ENCODE data around the gene ZNF385B.

Gene ZNF385B

DNA sequence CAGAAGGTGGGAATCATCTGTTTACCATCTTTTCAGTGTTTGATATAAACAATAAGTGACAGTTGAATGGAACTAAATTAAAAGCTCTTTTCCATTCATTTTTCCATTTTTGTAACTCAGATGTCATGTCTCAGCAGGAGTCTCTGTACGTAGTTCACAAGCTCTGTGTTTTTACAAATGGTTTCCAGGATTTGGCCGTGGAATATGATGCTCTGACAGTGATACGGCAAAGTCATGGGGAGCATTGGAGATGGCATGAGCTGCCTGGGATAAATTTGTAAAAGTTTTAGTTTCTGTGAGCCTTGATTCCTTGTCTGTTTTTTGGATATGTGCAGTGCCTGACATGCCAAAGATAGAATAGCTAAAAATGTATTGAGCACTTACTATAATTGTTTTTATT, 428.7 kb downstream of the ZNF385B start:
- no peak for DNase-seq

DNA sequence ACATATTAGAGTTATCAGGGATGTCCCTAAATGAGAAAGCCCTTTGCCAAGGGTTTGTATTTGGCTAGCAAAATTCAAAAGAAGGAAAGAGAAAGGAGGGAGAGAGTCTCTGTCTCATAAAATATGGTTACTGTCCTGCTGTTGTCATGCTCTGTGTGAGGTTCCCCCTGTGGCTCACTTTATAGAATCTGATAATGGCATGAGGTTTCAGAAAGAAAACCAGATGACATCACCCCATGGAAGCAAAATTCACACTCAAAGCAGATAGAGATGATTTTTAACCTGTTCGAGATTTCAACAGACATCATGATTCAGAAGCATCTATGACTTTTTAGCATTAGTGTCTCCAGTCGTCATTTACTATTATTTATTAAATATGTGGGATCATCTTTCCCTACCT, 431.8 kb downstream of the ZNF385B start:
- DNase-seq: no peak

DNA sequence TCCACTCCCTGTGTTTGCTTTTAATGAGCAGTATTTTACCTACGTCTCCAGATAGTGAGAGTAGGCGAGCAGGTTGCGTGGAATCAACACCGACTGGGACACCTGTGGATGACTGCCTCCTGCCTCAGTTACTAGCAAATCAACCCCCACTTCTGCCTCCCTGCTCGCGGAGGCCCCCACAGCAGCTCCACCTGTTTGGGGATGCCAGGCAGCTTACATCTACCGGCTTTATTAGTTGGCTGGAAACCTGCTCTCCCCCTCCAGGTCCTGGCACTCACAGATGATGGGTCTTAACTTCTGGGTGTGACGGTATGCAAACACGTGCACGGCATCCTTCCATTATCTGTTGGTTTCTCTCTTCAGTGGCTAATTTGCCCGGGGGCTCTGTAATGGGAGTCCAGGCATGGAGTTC, 432.3 kb downstream of the ZNF385B start:
- no peak for DNase-seq

DNA sequence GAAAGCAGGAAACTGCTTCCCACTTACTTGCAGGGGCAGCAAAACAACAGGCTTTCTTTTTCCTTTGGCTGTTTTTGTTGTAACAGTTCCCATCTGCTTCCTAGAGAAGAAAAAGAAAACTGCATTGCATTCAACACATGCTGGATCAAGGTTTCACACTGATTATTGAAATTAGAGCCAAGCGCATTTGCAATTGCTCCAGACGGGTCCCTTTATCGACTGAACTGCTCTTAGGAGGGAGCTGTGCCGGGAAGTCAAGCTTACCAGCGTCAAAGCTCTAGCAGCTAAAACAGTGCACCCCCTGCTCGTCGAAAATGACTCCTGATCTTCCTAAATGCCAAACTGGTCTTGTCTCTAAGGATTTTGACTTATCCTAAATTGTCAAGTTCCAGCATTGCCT, 432.8 kb downstream of the ZNF385B start:
- DNase-seq: no peak

DNA sequence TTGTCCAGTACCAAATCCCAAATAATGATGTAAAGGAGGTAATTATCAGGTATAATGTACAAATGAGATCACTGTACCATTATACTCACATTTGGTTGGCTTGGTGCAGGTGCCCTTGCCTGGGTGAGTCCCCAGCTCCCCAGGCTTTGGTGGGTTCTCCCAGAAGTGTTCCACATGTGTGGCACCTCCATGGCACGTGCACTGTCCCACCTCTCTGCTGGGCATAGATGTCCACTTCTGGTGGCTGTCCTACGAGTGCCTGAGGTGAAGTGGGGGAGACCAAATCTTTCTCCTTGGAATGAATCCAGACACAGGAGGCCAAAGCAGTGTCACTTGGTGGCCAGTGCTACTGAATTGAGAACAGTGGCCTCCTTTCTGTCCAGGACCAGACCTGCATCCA, 434.3 kb downstream of the ZNF385B start:
- no peak for DNase-seq

DNA sequence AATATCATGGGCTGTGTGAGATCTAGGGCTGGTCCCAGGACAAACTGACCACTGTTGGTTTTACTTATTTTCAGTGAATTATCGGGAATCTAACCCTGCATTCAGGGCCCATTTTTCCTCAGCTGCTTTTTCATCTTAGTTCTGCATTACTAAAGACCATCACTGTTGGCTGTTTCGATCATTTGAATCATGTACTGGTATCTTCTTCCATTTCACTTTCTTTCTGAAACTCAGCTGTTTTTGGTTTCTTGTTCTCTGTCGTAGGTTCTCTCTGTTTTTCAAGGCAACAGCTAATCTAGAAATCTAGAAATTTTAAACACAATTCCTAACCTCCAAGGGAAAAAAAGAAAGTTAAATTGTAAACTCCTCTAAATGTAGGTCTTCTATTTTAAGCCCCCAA, 436.8 kb downstream of the ZNF385B start:
- DNase-seq: no peak

DNA sequence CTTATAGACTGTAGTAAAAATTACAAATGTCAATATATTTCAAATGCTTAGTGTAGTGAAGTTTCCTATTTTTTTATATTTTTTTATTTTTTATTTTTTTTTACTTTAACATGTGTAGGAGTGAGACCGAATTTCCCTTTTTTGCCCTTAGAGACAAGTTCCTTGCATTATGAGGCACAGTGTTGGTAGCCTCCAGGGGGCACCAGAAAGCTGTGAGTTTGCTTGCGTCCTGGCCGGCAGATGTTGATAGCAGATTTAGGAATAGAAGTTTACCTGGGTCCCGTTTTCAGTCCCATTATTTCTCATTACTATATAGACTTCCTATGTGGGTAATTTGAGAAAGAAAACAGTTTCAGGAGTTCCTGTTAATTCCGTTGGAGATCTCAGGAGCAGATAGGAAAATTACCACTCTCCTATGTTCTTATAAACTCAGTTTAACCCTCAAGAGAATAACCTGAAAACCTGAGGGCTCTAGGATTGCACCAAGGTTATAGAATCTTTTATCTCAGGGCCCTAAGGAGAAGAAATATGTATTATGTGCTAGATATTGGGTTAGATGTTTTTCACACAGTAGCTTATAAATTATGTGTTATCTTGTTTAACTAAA, 439.3 kb downstream of the ZNF385B start:
- DNase-seq: peak in 1 of 2 experiments; percentile 34

DNA sequence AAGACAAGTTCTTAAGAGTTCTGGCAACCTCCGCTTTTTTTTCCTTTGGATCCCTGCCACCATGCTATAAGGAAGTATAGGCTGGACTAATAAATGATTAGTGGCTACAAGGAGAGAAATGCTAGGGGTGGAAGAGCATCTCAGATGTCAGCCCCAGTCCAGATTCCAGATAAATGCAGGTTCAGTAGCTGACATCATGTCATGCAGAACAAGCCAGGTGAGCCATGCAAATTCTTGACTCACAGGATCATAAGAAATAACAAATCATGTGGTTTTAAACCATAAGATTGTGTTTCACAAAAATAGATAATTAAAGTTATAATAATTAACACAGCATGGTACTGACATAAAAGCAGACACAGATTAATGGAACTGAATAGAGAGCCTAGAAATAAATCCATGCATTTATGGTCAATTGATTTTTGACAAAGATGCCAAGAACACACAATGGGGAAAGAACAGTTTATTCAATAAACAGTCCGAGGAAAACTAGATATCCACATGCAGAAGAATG, 443.9 kb downstream of the ZNF385B start:
- no peak for DNase-seq

DNA sequence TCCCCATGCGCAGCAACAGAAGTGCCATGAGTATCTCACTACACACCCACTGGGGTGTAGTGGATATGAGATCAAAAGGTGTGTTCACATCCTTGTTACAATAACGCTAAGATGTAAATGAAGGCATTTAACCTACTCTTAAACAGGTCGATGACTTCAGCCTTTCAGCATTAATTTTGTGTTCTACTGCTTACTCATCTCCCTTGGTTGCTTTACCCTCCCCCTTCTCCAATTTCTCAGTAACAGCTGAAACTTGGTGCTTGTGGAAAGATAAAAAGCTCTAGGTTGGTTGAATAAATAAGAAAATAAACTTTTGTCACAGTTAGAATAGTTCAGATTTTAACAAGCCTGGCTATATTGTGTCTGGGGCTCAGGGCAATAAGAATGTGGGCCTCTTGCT, 449.3 kb downstream of the ZNF385B start:
- DNase-seq: no peak

DNA sequence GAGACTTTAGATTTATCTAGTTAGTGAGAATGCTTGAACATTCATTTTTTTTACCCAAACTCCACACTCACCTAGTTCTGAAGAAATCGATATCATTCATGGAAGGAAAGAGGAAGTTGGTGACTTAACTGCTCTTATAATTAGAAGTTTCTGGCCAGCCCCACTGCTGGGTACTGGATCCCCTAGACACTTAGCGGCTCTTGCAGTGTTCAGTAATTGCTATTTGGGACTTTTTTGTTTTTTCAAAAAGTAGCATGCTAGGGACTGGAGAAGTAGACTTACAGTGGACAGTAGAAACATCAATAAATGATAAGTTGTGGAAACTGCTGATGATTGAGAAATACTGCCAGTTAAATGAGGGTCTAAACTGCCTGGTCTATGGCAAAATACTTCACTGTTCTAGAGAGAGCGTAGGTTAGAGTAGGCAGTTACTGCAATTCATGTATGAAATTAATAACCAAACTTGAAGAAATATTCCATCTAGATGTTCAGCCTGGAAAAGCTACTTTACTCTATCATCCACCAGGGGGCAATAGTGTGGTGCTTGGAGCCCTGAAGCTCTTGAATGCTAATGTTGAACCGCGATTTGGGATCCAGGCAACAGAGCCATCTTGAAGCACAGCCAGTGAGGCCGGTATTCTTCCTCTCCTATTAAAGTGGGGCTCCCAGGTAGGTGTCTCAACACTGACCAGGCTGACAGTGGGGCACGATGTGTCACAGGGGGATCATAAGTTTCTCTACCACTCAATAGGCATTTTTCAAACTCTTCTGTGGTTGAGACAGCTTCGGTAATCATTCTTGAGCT, 450.7 kb downstream of the ZNF385B start:
- peak; percentile 20 to 70 for DNase-seq

DNA sequence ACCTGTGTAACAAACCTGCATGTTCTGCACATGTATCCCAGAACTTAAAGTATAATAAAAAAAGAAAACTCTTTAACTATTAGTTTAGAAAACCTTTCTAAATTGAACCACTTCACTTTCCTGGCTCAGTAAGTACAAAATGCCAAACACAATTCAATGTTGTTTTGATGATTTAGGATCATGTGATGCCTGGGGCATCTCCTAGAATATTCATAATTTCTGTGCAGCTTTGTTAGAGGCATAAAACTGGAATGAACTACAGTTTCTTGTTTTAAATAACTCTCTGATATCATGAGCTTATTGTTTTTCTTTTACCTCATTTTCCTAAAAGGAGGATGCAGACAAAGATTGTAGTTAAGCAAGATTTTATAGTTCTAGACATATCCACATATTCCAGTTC, 457.8 kb downstream of the ZNF385B start:
- DNase-seq: no peak

DNA sequence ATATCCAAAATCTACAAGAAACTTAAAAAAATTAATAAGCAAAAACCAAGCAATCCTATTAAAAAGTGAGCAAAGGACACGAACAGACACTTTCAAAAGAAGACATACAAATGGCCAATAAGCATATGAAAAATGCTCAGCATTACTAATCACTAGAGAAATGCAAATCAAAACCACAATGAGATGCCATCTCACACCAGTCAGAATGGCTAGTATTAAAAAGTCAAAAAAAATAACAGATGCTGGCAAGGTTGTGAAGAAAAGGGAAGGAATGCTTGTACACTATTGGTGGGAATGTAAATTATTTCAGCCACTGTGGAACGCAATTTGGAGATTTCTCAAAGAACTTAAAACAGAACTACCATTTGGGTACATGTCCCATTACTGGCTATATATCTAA, 467.9 kb downstream of the ZNF385B start:
- DNase-seq: no peak
